Measurements from ENCODE around the gene EMCN.
"Not testable (repeated sequence)": the region's sequence is repeated elsewhere in the genome, so short reads cannot be mapped to it uniquely, and the experiment has no call there.

Gene EMCN

DNA sequence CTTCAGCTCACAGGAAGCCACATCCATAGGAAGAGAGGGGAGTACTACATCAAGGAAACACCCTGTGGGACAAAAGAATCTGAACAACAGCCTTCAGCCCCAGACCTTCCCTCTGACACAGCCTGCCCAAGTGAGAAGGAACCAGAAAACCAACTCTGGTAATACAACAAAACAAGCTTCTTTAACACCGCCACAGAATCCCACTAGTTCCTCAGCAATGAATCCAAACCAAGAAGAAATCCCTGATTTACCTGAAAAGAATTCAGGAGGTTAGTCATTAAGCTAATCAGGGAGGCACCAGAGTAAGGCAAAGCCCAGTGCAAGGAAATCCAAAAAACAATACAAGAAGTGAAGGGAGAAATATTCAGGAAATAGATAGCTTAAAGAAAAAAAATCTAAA is 137.4 kb downstream of the EMCN start:
- DNase-seq (ENCODE audit: low spot score), result not testable (repeated sequence)

DNA sequence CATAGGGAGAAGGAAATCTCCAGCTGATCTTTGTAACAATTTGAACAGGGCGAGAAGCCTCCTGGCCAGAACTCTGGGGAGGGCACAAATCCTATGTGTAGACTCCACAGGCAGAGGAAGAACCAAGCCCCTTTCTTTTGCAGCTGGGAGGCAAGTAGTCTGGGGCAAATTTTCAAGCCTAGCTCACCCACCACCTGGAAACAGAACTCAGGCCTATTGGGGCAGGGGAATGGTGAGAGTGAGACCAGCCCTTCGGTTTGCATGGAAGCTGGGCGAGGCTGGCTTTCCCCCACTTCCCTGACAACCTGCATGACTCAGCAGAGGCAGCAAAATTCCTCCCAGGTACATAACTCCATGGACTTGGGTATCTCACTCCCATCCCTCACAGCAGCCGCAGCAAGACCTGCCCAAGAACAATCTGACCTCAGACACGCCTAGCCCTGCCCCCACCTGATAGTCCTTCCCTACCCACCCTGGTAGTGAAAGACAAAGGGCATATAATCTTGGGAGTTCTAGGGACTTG is 138.2 kb downstream of the EMCN start:
- no peak for DNase-seq (ENCODE audit: low spot score)

DNA sequence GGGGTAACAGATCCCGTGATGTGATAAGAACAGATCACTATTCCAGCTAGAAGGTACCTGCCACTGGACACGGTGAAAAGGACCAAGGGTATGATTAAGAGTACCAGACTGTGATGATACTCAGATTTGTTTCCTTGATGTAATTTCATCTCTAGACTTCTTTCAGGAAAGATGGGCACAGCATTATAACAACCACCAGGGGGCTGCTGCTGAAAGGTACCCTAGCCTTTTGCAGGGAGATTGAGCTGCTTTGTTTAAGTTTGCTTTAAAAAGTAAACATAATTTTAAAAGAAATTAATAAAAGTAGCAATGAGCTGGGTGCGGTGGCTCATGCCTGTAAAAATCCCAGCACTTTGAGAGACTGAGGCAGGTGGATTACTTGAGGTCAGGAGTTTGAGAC is 145.4 kb downstream of the EMCN start:
- DNase-seq (ENCODE audit: low spot score), result no peak

DNA sequence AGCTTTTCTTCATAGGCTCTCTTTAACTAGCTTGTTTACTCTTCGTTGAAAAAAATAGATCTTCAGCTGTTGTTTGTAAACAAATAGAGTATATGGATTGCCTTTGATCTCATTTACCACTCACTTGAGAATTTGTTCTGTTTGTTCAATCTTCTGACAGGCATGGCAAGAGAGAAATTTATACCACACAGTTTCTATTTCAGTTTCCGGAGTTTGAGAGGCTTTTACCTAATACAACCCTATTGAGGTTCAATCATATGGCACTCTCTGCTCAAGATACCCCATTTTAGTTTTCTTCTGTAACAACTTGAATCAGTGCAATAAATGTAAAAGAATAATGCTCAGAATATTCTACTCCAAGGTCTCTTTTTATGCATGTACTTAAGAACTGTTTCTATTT is 148.0 kb downstream of the EMCN start:
- DNase-seq (ENCODE audit: low spot score), result no peak

DNA sequence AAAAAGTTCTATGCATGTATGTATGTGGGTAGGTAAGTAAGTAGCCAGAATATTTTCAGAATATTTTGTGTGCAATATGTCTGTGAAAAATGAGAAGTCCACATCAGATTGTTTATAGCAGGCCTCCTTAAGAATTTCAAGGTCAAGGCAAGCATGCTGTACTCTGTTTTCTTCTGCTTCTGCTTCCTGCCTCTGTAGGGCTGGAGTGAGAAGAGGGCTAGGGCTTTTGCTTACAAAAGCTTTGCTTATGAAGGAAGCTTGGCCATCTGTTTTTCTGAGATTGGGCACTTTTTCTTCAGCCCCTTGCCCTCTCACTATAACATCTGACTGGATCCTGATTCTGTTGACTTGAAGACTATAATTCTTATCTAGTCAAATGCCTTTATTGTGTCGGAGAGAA is 150.4 kb downstream of the EMCN start:
- DNase-seq (ENCODE audit: low spot score), result no peak

DNA sequence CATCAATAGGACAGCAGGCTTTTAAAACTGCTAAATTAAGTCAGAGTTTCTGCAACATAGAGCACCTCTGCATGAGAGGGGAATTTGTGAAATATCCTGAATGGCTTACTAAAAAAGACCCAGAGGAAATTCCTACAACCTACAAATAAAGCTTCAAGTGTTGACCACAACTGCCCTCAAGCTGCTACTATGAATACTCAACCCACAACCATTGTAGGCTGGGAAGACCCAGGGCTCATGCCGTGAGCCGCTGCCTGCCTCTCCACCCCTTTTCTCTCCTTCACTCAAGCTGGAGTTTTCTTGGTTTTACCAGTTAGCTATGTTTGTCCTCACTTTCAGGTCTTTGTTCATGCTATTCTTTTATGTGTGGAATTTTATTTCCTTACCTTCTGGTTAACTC is 151.6 kb downstream of the EMCN start:
- no peak for DNase-seq (ENCODE audit: low spot score)

DNA sequence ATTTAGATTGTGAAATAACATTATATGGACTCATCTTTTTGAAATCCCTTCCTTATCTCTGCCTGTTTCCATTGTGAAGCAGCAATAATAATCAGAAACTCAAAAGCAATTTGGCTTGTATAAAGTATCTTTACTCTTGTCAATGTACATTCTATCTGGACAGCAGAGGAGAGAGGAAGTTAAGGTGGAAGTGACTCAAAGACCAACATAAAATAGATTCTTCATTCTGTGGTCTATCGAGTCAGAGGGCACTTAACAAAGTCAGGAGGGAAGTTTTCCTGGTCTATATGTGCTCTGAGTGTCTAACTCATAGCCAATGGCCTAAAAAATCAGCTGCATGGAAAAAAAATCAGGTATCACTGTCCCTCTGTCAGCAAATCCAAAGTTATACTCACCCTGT is 155.5 kb downstream of the EMCN start:
- no peak for DNase-seq (ENCODE audit: low spot score)

DNA sequence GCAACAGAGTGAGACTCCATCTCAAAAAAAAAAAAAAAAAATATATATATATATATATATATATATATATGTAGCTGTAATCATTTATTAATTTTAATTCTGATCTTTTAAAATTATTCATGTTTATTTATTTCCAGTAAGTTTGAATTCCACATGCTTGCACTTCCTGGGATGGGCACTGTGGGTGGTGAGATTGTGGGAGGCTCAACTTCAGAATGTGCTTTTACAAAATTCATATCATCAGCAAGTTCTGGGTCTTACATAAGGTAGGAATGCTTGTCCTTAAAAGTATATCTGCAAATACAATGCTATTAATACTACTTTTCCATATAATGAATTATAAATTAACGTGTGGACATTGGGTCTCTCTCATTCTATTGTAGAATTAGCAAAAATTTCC is 156.5 kb downstream of the EMCN start:
- no peak for DNase-seq (ENCODE audit: low spot score)

DNA sequence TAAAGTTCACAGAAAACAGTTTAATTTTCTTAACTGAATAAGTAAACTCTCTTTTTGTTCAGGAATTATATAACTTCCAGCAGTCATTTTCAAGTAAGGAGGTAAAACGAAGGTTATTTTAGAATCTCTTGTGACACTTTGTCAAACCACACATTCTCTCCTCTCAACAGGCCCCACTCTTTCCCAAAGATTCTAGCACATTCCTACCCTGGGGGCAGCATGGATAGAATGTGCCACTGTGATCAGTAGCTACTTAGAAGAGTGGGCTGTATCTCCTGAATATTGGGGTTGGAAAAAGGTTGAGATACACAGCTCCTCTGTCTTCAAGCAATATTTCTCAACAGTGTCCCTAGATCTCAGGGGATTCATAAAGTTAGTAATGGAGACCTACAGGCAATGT is 157.6 kb downstream of the EMCN start:
- no peak for DNase-seq (ENCODE audit: low spot score)

DNA sequence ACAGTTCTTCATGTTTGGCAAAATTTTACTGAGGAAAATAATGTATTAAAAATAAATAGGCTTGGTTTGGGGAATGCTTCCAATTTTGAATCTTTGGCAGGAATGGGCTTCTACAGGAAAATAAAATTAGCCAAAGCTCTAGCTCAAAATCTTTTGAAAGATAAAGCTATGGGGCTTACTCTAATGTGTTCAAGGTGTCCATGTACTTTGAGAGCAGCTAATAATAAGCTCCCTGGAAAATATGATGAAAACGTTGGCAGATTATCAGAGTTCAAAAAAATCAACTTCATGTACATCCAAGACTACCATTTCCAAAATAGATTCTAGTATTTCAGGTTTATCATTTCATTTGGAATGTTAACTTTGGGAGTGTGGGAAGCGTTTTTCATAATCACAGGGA is 158.4 kb downstream of the EMCN start:
- no peak for DNase-seq (ENCODE audit: low spot score)

DNA sequence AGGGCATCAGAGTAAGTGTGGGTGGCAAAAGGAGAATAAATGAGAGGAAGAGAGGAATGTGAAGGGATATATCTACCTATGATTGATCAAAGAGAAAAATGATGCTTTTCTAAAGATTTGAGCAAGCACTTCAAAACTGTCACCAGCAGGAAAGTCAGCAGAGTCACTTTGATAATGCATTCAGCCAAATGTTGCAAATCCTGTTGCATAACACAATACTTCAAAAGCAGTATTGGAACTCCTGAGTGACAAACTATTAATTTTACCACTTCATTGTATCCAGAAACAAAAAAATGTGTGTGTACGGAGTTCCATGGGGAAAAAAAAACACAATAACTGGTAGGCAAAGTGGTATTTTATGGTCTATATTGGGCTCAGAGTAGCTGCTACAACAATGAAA is 160.3 kb downstream of the EMCN start:
- no peak for DNase-seq (ENCODE audit: low spot score)

DNA sequence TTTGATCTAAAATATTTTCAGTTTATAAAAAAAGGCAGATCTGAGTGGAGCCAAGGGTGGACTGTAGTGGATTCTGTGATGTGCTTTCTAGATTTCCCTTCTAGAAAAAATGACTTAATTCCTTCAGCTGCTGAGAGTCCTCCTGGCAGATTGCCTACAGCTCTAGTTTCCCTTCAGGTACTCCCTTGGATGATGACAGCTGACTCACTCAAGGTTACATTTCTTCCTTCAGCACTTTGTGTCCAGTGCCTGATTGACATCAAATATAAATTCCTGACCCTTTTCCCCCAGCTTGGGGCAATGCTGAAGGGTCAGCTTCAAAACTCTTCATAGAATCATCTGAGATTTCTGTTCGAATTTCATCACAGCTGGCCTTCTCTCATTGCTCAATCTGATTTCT is 161.7 kb downstream of the EMCN start:
- no peak for DNase-seq (ENCODE audit: low spot score)

DNA sequence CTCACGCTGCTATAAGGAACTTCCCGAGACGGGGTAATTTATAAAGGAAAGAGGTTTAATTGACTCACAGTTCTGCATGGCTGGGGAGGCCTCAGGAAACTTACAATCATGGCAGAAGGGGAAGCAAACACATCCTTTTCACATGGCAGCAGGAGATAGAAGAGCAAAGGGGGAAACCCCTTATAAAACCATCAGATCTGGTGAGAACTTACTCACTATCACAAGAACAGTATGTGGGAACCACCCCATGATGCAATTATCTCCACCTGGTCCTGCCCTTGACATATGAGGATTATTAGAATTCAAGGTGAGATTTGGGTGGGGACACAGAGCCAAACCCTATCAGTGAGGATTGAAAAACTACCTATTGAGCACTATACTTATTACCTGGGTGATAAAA is 165.5 kb downstream of the EMCN start:
- DNase-seq (ENCODE audit: low spot score), result not testable (repeated sequence)

DNA sequence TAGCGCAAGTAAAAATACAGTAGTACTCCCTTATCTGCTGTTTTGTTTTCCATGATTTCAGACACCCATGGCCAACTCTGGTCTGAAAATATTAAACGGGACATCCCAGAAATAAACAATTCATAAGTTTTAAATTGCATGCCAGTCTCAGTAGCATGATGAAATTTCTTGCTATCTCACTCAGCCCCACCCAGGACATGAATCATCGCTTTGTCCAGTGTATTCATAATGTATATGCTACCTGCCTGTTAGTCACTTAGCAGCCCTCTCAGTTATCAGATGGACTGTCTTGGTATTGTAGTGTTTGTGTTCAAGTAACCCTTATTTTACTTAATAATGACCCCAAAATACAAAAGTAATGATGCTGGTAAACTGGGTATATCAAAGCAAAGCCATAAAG is 169.3 kb downstream of the EMCN start:
- no peak for DNase-seq (ENCODE audit: low spot score)

DNA sequence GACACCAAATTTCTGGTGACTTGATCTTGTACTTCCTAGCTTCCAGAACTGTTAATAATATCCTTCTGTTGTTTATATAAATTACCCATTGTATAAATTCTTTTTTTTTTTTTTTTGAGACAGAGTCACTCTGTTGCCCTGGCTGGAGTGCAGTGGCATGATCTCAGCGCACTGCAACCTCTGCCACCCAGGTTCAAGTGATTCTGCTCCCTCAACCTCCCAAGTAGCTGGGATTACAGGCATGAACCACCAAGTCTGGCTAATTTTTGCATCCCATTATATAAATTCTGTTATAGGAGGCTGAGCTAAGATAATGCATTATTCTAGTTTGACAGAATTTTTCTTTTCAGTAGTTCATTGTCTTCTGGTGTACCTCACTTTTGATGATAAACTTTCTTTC is 170.6 kb downstream of the EMCN start:
- no peak for DNase-seq (ENCODE audit: low spot score)

DNA sequence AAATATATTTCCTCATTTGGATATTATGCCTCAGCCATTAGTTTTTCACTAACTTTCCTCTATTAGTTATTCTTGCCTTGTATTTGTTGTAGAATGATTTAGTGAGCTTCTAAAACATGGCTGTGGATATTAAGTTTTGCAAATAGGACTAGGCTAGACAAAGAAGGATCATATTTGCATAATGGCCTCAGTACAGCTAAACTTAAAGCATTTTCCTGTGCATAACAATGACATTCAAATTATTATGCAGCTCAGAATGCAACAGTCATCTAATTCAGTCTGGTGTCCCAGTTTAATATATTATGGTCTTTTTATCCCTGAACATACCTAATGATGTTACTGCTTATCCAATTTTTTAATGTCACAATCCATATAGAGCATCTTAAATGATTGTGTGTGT is 172.2 kb downstream of the EMCN start:
- DNase-seq (ENCODE audit: low spot score), result no peak
